ENCODE results near the gene ANO7.

The ANO7 gene

DNA sequence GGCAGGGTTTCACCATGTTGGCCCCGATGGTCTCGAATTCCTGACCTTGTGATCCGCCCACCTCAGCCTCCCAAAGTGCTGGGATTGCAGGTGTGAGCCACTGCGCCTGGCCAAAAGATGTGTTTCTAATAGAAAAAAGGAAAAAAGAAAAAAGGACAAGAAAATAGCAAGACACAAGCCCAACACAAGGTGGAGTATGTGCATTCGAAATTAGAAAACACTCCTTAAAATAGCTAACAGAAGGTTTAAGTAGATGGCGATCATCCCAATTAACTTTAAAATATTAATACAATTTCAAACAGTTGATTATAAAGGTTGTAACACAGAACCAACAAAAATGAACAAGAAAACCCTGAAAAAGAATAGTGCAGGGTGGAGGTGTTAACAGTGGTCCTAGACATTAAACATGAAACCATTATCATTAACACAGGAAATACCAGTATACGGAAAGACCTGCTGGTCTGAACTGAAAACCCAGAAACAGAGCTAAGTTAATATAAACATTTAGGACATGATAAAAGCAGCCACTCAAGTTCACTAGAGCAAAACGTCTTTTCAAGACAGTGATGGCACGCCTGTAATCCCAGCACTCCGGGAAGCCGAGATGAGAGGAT, 69.0 kb downstream of the ANO7 start:
- DNase-seq: no peak

DNA sequence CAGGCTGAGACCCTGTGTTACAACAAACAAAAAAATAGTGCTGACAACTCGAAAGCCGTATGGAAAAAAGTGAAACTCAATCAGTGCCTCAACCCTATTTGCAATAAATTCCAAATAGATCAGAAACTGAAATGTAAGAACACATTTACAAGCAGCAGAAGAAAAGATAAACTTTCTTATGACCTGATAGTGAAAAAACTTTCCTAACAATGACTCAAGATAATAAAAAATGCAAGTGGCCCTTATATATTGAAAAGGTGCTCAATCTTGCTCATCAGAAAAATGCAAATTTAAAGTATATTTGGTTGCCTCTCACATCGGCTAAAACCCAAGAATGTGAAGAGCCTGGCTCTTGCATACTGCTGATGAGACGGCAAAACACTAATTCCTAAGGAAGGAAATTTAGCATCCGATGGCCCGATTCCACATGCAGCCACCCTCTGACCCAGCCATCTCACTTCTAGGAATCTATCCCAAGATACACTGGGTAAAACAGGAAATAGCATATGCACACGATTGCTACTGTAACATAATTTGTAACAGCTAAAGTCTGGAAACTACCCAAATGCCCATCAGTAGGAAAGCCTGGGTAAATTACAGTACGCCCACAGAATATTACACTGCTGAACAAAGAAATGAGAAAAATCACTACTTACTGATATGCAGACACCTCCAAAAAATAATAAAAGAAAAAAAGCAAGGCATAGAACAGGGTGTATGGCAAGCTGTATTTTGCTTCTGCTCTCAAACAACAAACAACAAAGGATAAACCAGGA, 70.2 kb downstream of the ANO7 start:
- no peak for DNase-seq

DNA sequence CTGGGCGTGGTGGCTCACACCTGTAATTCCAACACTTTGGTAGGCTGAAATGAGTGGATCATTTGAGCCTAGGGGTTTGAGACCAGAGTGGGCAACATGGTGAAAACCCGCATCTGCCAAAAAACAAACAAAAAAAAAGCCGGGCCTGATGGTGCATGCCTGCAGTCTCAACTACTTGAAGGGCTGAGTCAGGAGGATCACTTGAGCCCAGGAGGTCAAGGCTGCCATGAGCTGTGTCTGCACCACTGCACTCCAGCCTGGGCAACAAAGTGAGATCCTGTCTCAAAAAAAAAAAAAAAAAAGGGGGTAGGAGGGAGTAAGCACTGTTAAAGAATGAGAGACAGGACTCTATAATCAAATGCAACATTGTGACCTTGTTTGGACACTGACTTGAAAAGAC, 72.4 kb downstream of the ANO7 start:
- no peak for DNase-seq

DNA sequence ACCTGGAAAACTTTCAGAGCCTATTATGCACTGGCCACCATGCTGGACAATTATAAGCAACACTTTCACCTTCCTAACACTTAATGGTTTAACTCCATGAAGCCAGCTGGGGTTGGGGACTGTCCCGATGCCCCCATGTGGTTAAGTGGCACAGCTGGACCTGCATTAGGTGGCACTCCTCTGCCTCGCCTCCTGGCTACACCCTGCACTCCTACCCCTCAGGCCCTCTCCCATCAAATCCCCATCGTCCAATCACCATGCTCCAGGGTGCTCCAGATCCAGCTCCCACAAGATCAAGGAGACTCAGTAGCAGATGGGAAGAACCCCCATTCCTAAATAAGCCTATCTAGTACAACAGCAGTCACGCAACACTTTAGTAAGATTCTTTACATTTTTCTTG, 73.2 kb downstream of the ANO7 start:
- DNase-seq: no peak

DNA sequence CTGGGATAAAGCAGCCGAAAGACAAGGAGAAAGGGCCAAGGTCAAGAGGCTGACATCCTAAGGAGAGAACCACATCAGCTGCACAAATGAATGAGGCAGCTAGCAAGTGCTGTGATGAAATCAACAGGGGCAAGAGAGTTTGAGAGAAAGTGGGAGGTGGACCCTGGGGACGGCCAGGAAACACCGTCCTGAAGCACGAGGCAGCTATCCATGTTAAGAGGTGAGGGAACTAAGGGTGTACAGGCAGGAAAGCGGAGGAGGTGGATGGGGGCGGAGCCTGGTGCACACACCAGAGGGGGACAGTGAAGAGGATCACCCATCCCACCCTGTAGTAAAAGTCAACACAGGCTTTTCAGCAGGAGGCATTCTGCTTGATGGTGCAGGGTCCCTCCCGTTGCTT, 74.6 kb downstream of the ANO7 start:
- no peak for DNase-seq

DNA sequence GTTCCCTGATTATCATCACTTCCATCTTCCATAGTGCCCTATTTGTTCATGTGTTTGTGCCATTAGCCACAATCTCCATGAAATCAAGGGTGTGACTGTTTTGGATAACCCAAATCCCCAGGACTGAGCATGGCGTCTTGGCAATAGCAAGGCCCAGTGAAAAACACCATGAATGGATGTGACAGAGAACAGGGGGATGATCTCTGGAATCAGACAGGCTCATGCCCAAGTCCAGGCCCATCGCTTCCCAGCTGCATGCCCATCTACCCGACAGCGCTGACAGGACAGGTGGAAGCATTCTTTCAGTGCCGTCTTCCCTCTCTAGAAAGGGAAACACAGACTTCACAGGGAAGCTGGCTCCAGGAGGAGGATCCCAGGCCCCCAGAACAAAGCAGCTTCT, 77.0 kb downstream of the ANO7 start:
- no peak for DNase-seq

DNA sequence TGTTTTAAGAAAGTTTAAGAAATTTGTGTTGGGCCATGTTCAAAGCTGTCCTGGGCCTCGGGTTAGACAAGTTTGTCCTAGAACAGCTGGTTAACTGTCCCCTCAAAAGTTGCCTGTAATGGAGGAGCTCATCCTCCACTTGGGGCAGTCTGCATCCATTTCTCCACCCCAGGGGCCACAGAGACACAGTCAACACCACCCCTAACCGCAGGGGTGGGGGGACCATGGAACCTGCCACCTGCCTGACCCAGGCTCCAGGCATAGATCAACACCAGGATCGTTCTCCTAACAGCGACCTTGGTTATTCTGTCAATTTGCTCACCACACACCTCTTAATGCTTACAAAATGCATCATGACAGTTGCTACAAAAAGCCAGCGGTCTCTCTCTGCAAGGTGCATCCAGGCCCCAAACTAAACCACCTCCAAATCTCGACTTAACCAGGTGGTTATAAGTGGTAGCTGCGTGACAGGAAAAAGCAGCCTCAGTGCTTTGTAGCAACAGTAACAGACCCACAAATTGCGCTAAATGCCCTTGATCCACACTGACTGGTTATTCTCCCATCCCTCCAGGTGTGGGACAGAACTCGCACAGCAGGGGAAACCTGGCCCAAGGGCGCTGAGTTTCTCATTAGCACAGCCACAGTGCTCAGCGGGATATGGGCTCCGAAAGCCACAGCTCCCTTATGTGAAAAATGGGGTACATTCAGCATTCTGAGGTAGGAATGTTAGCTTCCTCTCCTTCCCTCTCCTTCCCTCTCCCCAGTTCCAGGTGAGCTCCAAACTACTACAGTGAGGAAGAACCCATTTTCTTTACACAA, 79.0 kb downstream of the ANO7 start:
- no peak for DNase-seq

DNA sequence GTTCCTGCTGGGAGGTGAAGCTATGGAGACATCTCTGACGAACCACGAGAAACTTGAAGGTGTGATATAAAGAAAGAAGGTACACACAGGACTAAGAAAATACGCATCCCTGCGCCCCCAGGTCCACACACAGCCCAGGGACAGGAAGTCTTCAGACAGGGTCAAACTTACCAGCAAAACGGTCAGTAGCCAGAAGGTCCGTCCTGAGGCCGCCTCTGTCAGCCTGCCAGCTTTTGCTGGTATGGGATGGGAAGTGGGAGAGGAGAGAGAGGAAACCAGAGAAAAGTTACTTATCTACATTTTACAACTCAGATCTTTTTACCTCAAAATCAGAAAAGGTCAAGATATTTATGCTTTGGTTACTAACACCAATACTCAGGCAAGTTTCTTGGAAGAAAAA, 79.8 kb downstream of the ANO7 start:
- DNase-seq: no peak

DNA sequence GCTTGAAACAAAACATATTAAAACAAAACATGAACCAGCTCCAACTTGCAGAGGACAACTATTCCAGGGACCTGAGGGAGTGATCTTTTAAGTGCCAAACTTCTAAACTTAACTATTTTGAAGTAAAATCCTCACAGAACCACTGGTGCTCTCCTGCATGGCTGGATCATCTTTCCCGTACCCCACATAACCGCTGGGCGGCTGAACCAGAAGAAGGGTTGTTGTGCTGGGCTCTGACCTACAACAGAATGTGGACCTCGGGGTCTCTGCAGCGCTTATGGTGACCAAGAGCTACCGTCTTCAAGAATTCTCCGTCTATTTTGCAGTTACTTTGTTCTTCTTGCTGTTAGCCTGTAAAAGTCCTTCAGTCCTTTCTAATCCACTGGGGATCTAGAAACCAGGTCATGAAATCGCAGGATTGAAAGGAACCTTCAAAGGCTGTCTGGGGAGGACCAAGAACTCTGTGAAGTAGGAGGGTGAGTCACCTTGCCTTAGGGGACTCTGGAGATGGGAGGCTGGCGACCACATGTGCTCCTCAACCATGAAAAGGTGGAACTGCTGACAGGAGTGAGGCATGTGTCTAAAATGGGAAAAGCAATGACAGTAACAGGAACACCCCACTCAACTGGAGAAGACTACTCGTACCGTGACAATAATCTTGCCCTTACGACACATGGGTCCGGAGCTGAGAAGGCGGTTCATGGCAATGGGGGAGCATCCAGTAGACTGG, 80.4 kb downstream of the ANO7 start:
- no peak for DNase-seq

DNA sequence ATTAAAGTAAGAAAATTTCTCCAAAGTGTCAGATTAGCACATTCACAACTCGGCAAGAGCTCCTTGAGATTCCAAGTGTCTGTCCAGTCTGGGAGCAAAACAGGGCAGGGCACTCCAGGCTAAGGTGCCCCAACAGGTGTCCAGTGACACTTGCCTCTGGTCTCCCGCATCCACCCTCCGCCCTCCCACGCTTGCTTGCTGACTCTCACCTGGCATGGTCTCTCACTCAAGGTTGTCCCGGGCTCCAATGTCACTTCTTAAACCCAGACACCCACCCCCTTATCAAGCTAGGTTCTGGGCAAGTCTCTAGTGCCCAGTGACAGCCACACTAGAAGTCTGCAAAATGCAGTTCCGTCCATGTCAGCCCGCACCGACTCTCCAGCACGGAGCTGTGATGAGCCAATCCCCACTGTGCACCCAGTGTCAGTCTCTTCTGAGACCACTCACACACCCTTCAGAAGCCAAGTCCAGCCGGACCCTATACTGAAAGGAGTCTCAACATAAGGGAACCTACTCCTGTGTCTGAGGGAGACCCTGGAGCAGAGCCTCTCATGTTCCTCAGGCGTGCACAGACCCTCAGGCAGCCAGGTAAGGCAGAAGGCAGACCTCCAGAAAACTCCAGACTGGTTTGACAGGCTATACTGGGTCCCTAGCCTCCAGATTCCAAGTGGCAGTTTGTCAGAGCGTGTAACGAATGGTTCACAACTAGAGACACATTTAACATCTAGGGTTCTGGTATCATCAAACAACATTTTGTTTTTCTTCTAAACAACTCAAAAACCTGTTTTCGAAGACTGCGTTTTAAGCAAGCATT, 81.4 kb downstream of the ANO7 start:
- DNase-seq: no peak

DNA sequence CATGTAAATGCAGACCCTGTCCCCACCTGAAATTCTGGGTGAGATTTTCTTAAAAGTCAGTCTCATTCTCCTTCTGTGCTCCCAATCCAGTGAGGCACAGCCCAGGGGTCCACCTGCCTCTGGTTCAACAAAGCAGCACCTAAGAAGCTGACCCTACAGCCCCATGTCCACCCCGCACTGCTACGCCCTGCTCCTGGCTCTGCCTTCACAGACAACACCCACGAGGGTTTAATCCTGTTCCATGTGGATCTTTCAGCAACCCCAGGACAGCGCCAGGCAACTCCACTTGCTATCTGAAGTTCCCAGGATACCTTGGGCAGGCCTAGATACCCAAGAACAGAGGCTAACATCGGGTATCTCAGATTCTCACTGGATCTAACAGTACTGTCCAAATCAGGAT, 82.1 kb downstream of the ANO7 start:
- no peak for DNase-seq

DNA sequence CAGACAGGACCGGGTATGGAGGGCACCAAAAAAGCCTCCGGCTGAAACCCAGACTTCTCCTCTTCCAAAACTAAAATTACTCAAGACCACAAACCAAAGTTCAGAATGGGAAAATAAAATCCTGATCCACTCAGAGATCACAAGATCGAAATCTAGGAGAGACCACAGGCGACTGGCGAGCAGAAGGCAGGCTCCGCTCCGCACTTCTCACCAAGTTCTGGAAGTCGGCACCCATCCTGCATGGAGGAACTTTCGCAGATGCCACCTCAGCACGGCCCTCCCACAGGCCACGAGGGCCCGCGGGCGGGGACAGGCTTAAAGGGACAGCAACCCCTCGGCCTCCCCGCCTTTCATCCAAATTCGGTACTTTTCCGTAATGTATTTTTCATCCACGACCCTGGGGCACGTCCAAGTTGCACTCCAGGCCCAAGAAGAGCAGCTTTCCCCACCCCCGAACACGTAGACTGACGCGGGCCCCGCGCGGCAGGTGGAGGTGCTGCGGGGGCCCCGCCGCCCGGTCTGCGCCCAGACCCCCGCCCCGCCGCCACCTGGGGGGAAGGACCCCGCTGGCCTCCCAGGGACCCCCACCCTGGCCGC, 83.3 kb downstream of the ANO7 start:
- peak; percentile 89 for DNase-seq

DNA sequence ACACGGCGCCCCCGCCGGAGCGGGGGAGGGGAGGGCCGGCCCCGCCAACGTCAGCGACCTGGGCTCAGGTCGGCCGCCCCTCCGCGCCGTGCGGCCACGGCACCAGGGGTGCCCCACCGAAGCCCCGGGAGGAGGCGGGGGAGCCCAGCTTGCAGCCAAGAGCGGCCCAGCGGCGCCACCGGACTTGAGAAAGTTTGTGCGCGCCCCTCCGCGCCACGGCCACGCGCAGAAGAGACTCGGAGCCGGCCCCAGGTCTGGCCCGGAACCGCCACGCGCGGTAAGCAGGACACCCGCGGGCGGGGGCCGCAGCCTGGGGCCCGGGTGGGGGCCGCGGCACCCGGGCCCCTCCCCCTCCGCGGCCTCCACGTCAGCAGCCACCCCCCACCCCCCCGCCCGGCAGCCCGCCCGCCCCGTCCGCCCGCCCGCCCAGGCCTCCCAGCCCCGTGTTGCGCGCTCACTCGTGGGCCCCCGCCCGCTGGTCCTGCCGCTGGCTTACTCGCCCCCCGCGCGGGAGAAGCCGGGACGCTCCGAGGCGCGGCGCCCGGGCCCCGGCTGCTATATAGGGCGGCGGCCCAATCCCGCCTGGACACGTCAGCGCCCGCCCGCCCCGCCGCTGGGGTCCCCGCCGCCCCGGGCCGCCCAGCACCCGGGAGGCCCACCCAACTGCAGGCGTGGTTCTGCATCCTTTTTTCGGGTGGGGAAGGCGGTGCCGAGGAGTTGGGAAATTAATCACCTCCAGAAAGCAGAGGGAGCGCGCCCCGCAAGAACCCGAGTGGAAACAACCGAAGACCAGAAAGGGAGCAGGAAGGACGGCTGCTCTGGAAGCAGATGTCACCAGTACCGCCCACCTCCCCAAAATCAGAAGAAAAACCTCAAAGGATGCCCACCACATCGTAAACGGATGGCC, 84.1 kb downstream of the ANO7 start:
- DNase-seq: peak; percentile 86

DNA sequence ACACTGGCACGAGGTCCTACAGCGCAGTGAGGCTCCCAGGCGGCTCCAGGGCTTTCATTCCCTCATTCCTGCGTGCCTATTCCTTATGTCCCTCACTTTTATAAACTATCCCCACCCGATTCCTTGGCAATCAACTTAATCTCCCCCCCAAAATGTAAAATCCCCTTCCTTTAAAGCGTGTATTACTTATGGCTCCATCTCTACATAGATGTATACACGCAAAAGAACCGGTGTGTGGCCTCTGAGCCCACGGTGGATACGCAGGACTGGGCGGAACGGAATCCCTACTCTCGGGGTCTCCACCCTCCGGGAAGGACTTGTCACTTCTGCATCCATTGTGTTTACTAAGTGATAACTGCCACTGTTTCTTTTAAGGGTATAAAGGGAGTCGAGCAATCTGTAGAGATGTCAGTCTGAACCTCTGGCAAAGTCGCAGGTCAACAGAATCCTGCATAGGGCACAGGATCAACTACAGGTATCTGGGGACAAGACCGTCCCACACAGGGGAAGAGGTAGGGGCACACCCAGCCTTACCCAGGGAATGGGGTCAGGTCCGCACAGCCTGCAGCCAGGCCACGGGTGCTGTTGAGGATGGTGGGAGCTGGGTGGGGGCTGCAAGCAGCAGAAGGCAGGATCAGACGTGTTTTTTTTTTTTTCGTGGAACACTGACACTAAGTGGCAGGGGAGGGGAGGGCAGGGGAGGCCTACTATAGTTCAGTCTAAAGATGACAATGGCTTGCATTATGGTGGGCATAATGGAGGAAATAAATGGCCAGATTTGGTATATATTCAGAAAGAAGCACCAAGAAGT, 84.9 kb downstream of the ANO7 start:
- DNase-seq: no peak

DNA sequence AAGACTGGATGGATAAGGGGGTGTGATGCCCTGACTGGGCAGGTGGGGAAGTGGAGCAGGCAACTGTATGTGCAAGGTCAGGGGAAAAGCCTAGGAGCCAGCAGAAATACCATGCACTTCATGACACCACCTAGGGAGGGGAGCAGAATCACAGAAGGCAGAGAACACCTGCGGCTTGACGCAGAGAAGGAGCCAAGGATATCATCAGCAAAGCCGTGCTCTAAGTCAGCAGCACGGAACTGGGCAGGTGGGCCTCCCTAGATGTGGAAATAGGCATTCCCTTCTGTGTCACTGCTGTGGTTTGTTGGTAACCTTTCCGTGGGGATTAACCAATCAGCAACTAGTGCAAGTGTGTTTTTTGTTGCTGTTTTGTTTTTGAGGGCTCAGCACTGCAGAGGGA, 85.7 kb downstream of the ANO7 start:
- DNase-seq: no peak

All from right hindlimb (tissue), 1 donor.